Hematopoietic multipotent progenitor cell treated with erythropoietin and hydrocortisone succinate and interleukin-3 and kit ligand, for 15 days (in vitro differentiated cells): Measurements from ENCODE around the gene GALNT9.
"Not testable (repeated sequence)": the region's sequence is repeated elsewhere in the genome, so short reads cannot be mapped to it uniquely, and the experiment has no call there.

ENCODE experiments used
- DNase-seq: peaks from one replicate; pipeline ENCODE4 v3.0.0-alpha.2; 2015; ENCODE audit warnings: low spot score

GALNT9 gene

DNA sequence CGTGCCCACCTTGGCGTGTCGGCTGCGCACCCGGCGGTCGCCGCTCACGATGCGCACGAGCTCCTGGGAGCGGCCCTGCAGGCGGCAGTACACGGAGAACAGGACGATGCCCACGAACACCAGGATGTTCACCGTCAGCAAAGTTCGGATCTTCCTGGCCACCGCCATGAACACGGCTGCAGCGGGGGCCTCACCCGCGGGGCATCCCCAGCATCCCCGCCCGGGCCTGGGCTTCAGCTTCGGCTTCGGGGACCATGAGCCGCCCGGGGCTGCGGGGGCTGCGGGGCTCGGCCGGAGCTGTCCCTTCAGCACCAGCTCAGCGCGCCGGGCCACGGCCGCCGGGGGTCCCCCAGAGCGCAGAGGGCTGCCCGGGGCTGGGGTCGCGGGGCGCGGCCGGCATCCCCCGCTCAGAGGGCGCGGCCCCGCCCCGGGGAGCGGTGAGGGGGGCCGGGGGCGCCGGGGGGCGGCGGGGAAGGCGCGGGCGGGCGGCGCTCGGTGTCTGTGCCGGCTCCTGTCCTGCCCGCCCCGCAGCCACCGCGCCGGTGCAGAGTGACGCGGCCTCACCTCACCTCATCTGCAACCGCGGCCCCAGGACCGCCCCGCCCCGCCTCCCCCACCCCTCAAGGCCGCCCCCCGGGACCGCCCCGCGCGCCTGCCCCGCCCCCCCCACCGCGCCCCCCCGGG is at the start of gene GALNT9:
TSS of gene GALNT9 (minus strand) at position 554 of the 684 bp plus-strand sequence. CDS start at position 168, 386 bp downstream.
- DNase-seq: no peak

- not testable (repeated sequence) for DNase-seq
These were observed 49.7 kb upstream of the GALNT9 start for GRCh38 chr12:132379057-132379456.

- DNase-seq: no peak
These were observed 47.8 kb upstream of the GALNT9 start for GRCh38 chr12:132377147-132377546.

DNA sequence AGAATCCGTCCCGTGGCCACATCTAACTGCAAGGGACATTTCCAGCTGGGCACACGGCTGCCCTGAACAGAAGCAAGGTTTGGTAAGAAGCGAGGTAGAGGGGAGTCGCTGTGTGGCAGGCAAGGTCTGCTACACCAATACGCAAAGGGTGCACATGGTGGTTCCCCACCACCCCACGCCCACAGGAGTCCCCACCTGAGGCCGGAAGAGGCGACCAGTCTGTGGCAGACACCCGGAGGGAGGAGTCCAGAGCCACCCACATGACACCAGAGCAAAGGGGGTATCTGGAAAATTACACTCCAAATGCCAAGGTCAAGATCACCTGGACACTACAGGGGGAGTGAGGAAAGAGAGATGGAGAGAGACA is 47.1 kb upstream of the GALNT9 start:
- no peak for DNase-seq

DNA sequence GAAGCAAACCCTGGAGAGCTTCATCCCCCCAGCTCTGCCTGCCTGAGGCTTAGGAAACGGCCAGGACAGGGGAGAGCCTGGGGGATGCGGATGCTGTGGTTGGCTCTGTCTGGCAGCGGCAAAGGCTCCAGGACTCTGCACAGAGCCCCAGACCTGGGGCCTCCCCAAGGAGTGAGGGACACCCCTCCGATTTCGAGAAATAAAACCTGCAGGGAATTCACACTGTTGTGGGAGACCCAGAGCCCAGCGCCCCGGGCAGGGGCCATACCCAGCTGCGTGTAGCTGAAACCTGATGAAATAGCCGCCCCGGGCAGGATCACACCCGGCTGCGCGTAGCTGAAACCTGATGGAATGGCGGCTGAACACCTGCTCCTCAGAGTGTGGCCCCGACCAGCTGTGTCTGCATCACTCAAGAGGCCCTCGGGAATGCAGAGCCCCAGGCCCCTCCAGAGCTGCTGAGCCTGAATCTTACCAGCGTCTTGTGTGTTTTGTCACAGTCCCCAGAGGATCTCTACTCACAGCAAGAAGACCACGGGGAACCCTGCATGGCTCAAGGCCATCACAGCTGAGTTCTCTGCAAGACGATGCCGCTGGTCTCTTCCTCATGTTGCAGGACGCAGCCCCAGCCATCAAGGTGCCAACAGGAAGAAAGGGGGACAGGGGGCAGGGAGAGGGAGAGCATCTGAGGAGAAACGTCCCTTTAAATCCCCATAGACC is 46.5 kb upstream of the GALNT9 start:
- no peak for DNase-seq

- DNase-seq: no peak
These were observed 45.4 kb upstream of the GALNT9 start for GRCh38 chr12:132374612-132375445.

DNA sequence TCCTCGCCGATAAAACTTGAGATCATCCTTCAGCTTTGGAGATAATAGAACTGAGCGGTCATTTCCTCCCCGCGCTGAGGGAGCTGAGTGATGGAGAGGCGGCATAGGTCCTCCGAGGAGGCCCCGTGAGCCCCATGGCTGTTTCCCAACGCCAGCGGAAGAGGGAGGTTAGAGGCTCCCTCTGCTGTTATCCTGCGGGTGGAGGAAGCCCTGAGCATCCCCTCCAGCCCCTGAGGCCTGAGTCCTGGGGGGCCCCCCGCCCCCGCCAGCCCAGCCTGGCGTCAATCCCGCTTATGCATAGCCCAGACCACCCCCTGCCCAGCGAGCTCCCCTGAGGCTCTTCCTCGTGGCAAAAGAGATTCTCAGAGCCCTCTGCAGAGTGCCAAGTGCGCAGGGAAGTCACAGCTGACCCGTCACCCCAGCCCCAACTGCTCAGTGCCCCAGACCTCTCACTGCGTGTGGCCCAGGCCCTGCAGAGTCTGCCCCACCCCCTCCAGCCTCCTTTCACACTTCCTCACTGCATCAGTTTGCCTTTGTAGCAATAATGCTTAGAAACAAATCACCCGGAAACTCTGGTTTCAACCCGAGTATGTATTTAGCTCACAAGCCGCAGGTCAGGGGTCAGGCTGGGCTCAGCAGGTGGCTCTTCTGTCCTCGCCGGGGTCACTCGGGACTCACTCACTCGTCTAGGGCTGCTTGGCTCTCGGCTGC is 44.7 kb upstream of the GALNT9 start:
- no peak for DNase-seq

GRCh38 chr12:132367852-132368251 is 38.5 kb upstream of the GALNT9 start:
- DNase-seq: no peak

DNA sequence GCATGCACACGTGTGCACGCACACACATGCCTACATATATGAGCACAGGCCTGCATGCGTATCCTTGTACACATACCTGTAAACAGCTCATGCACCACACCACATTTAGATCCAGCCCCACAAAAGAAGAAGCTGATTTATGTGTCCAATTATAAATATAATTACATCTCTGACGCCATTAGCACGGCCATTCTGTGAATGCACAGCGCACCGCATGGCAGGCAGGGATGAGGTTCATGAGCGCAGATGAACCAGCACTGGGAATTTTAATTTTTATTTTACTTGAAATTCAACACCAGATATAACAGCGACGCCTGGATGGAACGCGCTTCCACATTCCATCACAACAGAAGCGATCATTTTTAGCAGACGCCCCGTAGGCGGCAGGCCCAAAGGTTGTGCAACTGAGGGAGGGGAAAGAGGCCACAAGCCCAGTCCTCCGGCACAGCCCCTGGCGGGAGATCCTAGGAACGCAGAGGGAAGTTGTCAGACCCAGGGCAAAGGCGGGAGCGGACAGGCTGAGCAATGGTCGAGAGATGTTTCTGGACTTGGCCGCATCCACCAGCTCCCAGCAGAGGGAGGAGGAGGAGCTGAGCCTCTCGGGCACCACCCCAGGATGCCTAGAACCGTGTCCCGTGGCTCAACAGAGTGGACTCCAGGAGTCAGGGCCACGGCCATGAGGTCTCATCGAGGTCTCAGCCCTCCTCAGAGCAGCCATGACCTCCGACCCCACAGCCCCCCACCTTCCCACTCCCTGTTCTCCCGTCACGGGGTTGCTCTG is 37.9 kb upstream of the GALNT9 start:
- no peak for DNase-seq

- no peak for DNase-seq
These were observed 37.0 kb upstream of the GALNT9 start for GRCh38 chr12:132366341-132366861.

DNA sequence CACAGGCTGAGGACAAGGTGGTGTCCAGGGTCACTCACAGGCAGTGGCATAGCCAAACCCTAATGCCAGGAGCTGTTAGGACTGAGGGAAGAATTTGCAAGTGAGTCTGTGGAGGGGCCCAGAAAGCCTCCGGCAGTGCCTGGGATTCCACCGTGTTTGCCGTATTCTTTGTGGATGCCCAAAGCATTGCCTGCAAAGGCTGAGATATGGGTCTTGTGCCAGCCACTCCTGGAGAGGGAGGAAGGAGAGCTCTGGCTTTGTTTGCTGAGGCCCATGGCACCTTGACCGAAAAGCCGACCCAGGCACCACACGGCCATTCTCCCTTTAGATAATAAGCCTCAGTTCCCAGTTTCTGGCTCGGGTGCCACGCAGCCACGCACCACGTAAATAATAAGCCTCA is 35.8 kb upstream of the GALNT9 start:
- no peak for DNase-seq

GRCh38 chr12:132364348-132364902 is 35.0 kb upstream of the GALNT9 start:
- no peak for DNase-seq

DNA sequence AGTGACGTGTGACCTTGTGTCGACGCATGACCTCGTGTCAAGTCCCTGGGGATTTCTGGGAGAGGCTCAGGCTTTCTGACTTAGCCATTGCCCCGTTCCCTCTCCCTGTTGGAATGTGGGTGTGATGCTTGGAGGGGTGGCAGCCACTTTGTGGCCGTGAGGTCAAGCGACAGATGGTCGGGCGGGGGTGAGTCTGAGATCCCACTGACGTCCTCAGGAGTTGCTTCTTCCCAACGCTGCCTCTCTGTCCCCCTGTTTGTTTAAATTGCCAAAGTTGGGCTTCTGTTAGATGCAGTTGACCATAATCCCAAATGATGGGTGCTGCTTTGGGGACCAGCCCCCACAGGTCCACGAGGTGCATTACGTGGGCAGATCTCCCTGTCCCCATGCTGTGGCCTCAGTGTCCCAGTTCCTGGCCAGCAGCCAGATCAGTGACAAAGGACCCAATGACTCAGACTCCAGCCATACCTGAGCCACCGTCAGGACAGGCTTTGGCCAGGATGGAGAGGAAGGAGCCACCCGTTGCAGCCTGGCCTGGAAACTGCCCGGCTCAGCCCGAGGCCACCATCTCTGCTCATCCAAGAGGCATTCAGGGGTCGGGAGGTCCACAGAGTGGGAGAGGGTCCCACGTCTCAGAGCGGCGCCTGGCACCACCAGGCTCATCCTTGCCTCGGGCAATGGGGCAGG is 34.4 kb upstream of the GALNT9 start:
- DNase-seq: no peak

GRCh38 chr12:132362996-132363660 is 33.7 kb upstream of the GALNT9 start:
- DNase-seq: no peak

GRCh38 chr12:132360906-132361777 is 31.8 kb upstream of the GALNT9 start:
- no peak for DNase-seq

- DNase-seq: no peak
These were observed 31.0 kb upstream of the GALNT9 start for GRCh38 chr12:132360410-132360809.

DNA sequence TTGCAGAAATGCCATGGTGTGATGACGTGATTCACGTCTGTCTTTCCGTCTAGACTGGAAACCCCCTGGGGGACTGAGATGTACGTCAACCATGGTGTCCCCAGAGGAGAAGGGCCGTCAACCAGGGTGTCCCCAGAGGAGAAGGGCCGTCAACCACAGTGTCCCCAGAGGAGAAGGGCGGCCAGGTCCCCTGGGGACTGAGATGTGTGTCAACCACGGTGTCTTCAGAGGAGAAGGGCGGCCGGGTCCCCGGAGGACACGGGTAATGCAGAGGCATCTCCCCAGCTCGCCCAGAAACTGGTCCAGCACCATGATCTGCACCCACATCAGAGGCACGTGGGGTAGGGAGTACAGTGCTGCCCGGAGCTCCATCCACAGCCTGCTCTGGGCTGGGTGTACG is 30.6 kb upstream of the GALNT9 start:
- DNase-seq: no peak

DNA sequence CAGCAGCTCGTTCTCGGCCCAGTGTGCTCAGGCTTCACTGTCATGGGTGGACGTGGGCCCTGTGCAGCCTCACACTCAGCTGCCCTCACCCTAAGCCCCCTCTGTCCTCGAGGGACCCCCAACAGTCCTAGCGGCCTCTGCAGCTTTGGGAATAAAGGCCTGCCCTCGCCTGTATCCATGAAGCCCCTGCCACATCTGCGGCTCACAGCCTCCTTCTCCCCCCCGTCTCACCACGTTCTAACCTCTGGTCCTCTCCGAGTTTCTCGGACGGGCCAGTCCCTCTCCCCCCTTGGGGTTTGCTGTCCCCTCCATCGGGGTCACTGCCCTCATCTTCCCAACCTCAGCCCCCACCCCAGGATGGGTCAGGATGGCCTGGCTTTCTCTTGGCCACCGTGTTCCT is 30.2 kb upstream of the GALNT9 start:
- no peak for DNase-seq
